Motor neuron (in vitro differentiated cells): ENCODE results near the gene SHF. TPM values are rescaled to one million over a fixed set of nuclear protein-coding genes. Genes with fewer than 3 reads are reported as not detected.
A peak's percentile ranks its signal among the peaks of the same experiment; 100 is the strongest.

ENCODE experiments used
- ATAC-seq, 8 experiments: fragments of 200-7000 bp; cut with Tn5 transposase; replicated peaks in 6 of 8; 2 replicates each; pipeline ENCODE4 v1.8.0; 2021; ENCODE audit warnings: mild to moderate bottlenecking in 8 of 8, moderate library complexity in 8 of 8
- H3K27ac ChIP-seq, 2 donors: fragments of 250-450 bp; sonication (Bioruptor Pico); 2 replicates each; pipeline ENCODE4 v1.9.0; 2021; ENCODE audit warnings: antibody characterized with exemption in 2 of 2, mild to moderate bottlenecking in 2 of 2, moderate library complexity in 1 of 2
- H3K4me1 ChIP-seq, 2 donors: fragments of 250-450 bp; sonication (Bioruptor Pico); replicated peaks in 1 of 2; 2 replicates each; pipeline ENCODE4 v1.6.1; 2021; ENCODE audit warnings: antibody characterized with exemption in 2 of 2, mild to moderate bottlenecking in 2 of 2, moderate library complexity in 1 of 2
- H3K4me3 ChIP-seq, 5 donors: fragments of 250-450 bp; sonication (Bioruptor Pico); 2 replicates each; pipeline ENCODE4 v1.9.0; 2021; ENCODE audit warnings: antibody characterized with exemption in 5 of 5, mild to moderate bottlenecking in 5 of 5, moderate library complexity in 4 of 5
- WGBS, 10 experiments: fragments of 450-650 bp; shearing (Covaris generic); methylation state at CpG; one replicate each; pipeline ENCODE4 v1.0.0; 2022; 5-methylcytosine and 5-hydroxymethylcytosine counted together
- in situ Hi-C, 9 experiments: fragments of 400-800 bp; cut with MboI; loops; one replicate each; pipeline ENCODE4 v1.15.0; 2021; ENCODE audit warnings: low sequenced_read_pairs in 9 of 9, low pct_unique_long_range_greater_than_20kb in 2 of 9; ENCODE audit not compliant: unreplicated experiment in 9 of 9
- total RNA-seq, 8 experiments: library from RNA; unstranded; fragments of 300-600 nt; gene quantifications; 2 replicates each; pipeline versions ENCODE4 v1.2.3 to v1.2.4, GENCODE V29; 2022

SHF gene
- total RNA-seq, 8 experiments from 2014 or later, result 1.0 to 38.7 (median 25.3) TPM

DNA sequence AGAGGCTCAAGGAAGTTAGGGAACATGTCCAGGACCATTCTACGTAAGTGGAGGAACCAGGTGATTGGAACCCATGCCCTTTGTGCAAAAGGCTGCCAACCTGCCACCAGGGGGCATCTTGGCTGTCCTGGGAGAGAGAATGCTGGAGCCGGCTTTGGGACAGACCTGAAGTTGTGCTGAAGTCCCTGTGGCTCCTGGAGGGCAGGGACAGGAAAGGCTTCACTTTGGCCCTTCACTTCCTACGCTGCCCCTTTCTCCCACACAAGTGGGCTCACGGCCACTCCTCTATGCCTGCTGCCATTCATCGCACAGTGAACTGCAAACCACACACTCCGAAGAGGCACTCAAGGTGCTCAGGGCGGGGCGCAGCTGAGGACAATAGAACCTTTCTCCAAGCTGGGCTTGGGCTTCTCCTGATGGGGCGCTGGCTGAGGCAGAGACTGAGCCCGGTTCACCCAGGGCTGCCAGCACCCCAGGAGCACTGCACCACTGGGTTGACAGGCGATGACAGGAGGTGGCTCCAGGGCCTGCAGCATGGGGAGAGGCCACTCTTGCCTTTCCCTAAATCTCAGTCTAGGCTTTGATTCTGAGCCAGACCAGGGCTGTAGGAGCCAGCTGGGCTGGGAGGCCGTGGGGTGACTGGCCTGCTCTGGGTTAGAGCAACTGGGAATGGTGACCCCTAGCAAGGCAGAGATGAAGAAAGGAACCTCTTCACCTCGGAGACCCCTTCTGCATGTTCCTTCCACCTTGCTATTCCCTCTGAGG, 8.4 kb downstream of the SHF start:
- in situ Hi-C loops, result loop anchor here in 1 of 9 experiments (25.0 kb wide), 1 partner anchor 208 kb away; the partner anchor contains the start of gene GATM
- no peak overlapping the region for H3K4me3 ChIP-seq
- peak in 1 of 8 experiments; percentile 68 for ATAC-seq
- 50 to 100% (median 90%) methylated on average over 2 to 7 of the region's 13 CpGs; no CpG with 5 or more reads in 2 of the 10 experiments for WGBS, 10 experiments
- H3K27ac ChIP-seq, result no peak overlapping the region
- peaks cover 17 to 23% of the 10 kb centered on the region in 2 donors for H3K4me1 ChIP-seq

DNA sequence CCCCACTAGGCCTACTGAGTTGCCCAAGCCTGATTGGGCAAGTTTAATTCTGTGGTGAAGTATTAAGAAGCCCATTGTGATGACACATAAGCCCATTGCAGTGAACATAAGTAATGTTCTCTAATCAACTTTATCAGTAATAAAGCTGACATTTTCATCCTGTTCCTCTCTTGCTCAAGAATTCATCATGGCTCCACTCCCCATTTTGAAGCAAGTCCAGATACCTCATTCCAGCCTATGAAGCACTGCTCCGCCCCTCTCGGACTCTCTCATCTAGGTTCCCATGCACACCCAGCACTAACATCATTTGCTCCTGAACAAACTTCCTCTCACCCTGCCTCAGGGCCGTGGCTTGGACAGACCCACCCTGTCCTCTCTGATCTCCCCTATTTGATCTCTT, 10.5 kb downstream of the SHF start:
- 50 to 100% (median 92%) methylated on average over 1 to 3 of the region's 3 CpGs; no CpG with 5 or more reads in 2 of the 10 experiments for WGBS, 10 experiments
- H3K4me1 ChIP-seq, result peaks cover 36 to 37% of the 10 kb centered on the region in 2 donors
- no peak for ATAC-seq
- H3K27ac ChIP-seq, result no peak overlapping the region
- H3K4me3 ChIP-seq, result no peak overlapping the region
- in situ Hi-C loops, result loop anchor here in 1 of 9 experiments (25.0 kb wide), 1 partner anchor 210 kb away; the partner anchor contains the start of gene GATM

DNA sequence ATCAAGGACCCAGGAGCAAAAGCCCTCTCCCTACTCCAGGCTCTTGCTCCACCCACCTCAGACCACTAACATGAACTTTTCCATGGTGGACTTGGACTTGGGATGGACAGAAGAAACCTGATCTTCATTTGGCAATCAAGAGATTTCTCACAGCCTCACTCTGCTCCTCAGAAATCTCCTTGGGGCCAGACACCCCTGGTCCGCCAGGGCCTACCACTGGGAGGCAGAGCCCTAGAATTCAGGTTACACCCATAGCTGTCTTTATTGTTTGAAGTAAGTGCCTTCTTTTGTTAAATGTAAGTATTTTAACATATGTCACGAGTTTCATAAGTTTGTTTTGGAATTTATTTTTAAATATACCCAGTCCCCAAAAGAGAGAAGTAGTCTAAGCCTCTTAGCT, 13.2 kb downstream of the SHF start:
- no peak for ATAC-seq
- Histone ChIP-seq H3K27ac (peak overlapping the region; percentile 42 to 80), H3K4me1 (peaks cover 35 to 50% of the 10 kb centered on the region in 2 donors), H3K4me3 (no peak overlapping the region)
- 57 to 100% (median 69%) methylated on average over 1 to 2 of the region's 2 CpGs; no CpG with 5 or more reads in 4 of the 10 experiments for WGBS, 10 experiments
- in situ Hi-C loops, result loop anchor here in 3 of 9 experiments (25.0 kb wide), 2 partner anchors 213 to 238 kb away; partner anchors contain the start of gene GATM (in 2 of the 3)

DNA sequence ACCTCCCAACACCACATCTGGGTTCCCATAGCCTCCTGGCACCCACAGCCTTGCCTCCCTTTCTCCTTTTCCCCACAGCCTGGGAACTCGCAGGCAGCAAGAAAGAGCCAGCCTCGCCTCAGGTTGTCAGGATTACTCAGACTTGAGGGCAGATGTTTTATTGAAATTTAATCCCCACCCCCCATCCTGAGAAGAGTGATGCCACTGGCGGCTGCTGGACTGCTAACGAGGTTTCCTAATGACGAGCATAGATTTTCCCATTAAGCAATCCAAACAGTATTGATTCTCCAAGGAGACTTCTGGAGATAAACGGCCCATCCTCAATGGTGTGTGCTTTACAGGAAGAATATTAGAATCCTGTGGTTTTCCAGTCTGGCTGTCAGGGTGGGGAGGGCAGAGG, 13.7 kb downstream of the SHF start:
- H3K27ac ChIP-seq, result peak overlapping the region; percentile 80 to 81
- peaks cover 40 to 55% of the 10 kb centered on the region in 2 donors for H3K4me1 ChIP-seq
- 80 to 100% (median 80%) methylated on average over 1 to 2 of the region's 6 CpGs; no CpG with 5 or more reads in 7 of the 10 experiments for WGBS, 10 experiments
- ATAC-seq, result peak in 5 of 8 experiments; percentile 72 to 87 (median 73)
- in situ Hi-C loops, result loop anchor here in 3 of 9 experiments (25.0 kb wide), 2 partner anchors 213 to 238 kb away; partner anchors contain the start of gene GATM (in 2 of the 3)
- H3K4me3 ChIP-seq, result no peak overlapping the region

DNA sequence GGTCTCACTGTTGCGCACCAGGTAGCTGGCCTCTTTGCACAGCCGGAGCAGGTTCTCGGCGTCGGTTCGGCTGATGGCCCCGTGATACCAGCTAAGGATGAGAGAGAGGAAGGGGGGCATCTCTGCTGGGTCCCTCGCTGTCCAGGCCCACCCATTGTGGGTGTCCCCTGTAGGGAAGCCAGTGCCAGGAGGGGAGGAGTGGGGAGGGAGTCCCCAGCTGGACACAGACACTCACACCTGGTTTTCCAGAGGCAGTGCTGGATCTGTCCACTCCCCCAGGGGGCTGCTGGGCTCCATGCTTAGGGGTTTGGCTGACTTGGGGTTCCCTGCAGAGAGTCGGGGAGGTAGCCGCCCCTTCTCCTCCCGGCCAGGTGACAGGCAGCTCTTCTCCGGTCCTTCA, 15.9 kb downstream of the SHF start:
- Histone ChIP-seq H3K4me1 (peaks cover 42 to 70% of the 10 kb centered on the region in 2 donors), H3K4me3 (no peak overlapping the region), H3K27ac (peak overlapping the region in 1 of 2 donors; percentile 81)
- ATAC-seq, result no peak
- in situ Hi-C loops, result loop anchor here in 3 of 9 experiments (25.0 kb wide), 2 partner anchors 215 to 240 kb away; partner anchors contain the start of gene GATM (in 2 of the 3)
- WGBS, 10 experiments, result 68 to 100% (median 90%) methylated on average over 1 to 6 of the region's 12 CpGs; no CpG with 5 or more reads in 6 of the 10 experiments

DNA sequence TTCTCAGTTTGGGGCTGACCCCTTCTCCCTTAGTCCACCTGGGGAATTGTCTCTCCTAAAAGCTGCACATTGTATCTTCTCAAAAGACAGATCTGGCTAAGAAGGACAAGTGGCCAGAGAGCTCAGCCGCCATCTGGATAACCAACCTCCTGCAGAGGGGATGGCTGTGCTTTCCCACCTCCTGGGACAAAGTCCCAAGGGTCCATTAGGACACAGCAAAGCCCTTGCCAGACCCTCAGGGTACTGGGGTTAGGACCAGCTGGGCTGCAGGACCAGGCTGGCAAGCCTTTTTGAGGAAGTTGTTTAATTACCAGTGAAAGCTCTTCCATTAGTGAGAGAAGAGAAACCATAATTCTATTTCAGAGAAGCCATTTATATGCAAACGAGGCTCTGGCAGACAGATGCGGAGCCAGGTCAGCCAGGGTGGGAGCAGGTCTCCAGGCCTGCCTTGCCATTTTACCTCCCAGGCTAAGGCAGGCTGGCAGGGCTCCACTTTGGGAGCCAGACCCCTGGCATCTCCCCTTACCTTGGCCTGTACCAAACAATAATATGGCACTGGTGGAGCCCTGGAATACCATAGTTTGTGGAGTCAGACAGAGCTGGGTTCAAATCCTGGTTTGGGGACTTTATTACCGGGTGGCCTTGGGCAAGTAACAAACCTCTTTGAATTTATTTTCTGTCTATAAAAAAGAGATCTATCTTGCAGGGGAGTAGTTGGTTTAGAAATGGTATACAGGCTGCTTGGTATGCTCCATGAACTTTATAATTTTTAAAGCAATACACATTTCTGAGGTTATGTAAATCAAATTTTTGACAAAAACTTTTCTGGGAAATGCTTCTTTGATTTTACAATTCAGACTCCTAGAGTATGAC, 17.9 kb downstream of the SHF start:
- WGBS, 10 experiments, result 25 to 83% (median 43%) methylated on average over 1 to 4 of the region's 4 CpGs; no CpG with 5 or more reads in 5 of the 10 experiments
- in situ Hi-C loops, result loop anchor here in 3 of 9 experiments (25.0 kb wide), 2 partner anchors 217 to 242 kb away; partner anchors contain the start of gene GATM (in 2 of the 3)
- peak in 1 of 8 experiments; percentile 8 for ATAC-seq
- H3K27ac ChIP-seq, result peak overlapping the region; percentile 43 to 79
- peaks cover 46 to 78% of the 10 kb centered on the region in 2 donors for H3K4me1 ChIP-seq
- no peak overlapping the region for H3K4me3 ChIP-seq

DNA sequence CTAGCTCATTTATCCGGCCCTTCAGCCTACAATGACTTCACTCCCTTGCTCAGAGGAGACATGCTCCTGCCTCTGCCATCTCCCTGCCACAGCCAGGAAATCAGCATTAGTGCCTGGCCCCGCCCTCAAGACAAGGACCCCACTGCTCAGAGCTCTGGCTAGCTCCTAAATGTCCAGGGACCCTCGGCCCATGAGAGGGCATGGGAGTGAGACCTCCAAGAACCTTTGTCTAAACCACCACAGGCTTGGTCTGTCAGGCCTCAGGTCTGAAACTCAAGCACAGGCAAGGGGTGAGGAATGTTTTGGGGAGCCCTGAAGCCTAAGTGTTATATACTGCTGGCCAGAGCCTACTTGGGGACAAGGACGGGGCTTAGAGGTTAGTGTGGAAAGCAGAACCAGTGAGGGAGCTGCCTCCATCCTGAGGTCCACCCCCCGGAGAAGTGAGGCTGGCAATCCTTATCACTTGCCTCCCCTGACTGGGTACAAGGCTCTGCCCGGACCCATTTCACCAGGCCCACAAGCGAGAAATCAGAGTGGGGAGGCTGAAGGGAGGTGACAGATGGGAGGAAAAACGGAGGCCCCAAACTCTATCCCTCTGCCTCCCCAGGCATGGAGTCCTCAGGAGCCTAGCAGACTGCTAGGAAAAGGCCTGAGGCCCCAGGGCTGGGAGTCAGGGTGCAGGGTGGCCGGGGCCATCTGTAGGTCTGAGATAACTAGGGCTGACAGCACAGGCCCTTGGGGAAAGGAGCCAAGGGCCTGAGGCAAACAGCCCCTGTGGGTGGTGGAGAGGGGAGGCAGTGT, 18.8 kb downstream of the SHF start:
- in situ Hi-C loops, result loop anchor here in 3 of 9 experiments (25.0 kb wide), 2 partner anchors 218 to 243 kb away; partner anchors contain the start of gene GATM (in 2 of the 3)
- peak overlapping the region; percentile 43 to 79 for H3K27ac ChIP-seq
- H3K4me3 ChIP-seq, result no peak overlapping the region
- WGBS, 10 experiments, result 38 to 100% (median 86%) methylated on average over 1 to 3 of the region's 9 CpGs; no CpG with 5 or more reads in 1 of the 10 experiments
- peaks cover 39 to 71% of the 10 kb centered on the region in 2 donors for H3K4me1 ChIP-seq
- ATAC-seq, result no peak

- H3K4me3 ChIP-seq, result no peak overlapping the region
- no peak overlapping the region for H3K27ac ChIP-seq
Measured at GRCh38 chr15:45168286-45168685, 19.5 kb downstream of the SHF start.

GRCh38 chr15:45167631-45168205, 20.0 kb downstream of the SHF start:
- in situ Hi-C loops, result loop anchor here in 3 of 9 experiments (25.0 kb wide), 2 partner anchors 220 to 245 kb away; partner anchors contain the start of gene GATM (in 2 of the 3)
- peak overlapping the region; percentile 95 to 97 for H3K27ac ChIP-seq
- ATAC-seq, result peak in 1 of 8 experiments; percentile 1
- peak overlapping the region; percentile 30 to 51 (median 38) for H3K4me3 ChIP-seq
- 53 to 100% methylated on average over 1 to 6 of the region's 9 CpGs; no CpG with 5 or more reads in 8 of the 10 experiments for WGBS, 10 experiments
- peaks cover 30 to 58% of the 10 kb centered on the region in 2 donors for H3K4me1 ChIP-seq

More at GRCh38 chr15:45168286-45168685, 19.5 kb downstream of the SHF start:
- no peak for ATAC-seq
- peaks cover 33 to 64% of the 10 kb centered on the region in 2 donors for H3K4me1 ChIP-seq
- WGBS, 10 experiments, result 80% methylated on average over 1 of the region's 4 CpGs; no CpG with 5 or more reads in 9 of the 10 experiments
- in situ Hi-C loops, result loop anchor here in 3 of 9 experiments (25.0 kb wide), 2 partner anchors 219 to 244 kb away; partner anchors contain the start of gene GATM (in 2 of the 3)

DNA sequence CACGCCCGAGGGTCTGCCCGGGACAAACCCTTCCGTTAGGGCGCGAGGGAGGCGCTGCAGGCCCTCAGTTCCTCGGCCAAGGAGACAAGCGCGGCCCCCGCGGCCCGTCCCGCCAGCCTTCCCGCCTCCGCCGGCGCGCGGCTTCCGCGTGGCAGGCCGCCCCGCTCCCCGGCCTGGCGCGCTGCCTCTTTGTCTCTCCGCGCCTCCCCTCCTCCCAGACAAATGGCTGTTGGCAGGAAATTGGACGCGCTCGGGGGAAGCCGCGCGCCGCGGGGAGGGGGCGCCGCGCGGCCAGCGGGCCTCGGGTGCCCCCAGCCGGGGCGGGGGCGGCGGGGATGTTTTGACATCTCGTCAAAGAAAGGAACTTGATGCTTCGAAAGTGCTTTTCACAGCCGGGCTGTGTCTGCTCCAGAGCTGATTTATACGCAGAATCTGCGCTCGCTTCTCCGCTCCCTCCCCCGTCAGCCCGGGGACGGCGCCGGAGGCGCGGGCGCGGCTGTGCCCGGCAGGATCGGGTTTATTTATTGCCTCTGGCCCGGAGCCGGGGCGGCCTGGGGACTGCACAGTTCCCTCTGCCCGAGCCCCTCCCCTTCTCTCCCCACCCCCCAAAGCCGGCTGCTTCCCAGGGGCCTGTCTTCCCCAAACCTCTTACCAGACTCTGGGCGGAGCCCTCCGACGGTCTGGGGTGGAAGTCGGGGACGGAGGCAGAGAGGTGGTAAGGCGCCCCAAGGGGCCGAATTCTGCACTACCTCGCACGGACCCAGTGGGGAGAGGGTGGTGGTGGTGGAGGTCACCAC, 20.7 kb downstream of the SHF start:
- peak overlapping the region; percentile 30 to 51 (median 38) for H3K4me3 ChIP-seq
- in situ Hi-C loops, result loop anchor here in 3 of 9 experiments (25.0 kb wide), 2 partner anchors 220 to 245 kb away; partner anchors contain the start of gene GATM (in 2 of the 3)
- peak overlapping the region; percentile 95 to 97 for H3K27ac ChIP-seq
- H3K4me1 ChIP-seq, result peaks cover 25 to 51% of the 10 kb centered on the region in 2 donors
- WGBS, 10 experiments, result no CpG with 5 or more reads among the region's 79 CpGs
- ATAC-seq, result peak; percentile 72 to 84 (median 76)
